Cardiac fibroblast (primary cell): ENCODE measurements around the gene TBC1D7.

Experiments
- DNase-seq, 2 donors: peaks; one replicate each; pipeline versions ENCODE4 v3.0.0 to v3.0.0-alpha.2; 2010; ENCODE audit warnings: low read depth in 2 of 2
- H3K4me3 ChIP-seq, 2 donors: replicated peaks in 1 of 2; 1 replicate in 1 of 2; 2 replicates in 1 of 2; pipeline ENCODE4 v1.5.1; 2011; ENCODE audit warnings: low read depth in 2 of 2, low read length in 2 of 2, mild to moderate bottlenecking in 2 of 2, moderate library complexity in 1 of 2
- CTCF ChIP-seq: IDR thresholded peaks from one replicate; pipeline ENCODE4 v1.5.1; 2011; ENCODE audit warnings: low read depth, mild to moderate bottlenecking, low read length, inconsistent platforms

TBC1D7 gene

GRCh38 chr6:13349811-13350506 is 21.6 kb upstream of the TBC1D7 start:
- no peak overlapping the region for H3K4me3 ChIP-seq
- DNase-seq, result no peak
- TF ChIP-seq CTCF, result no peak

GRCh38 chr6:13348334-13349113 is 20.2 kb upstream of the TBC1D7 start:
- no peak overlapping the region for H3K4me3 ChIP-seq
- no peak for TF ChIP-seq CTCF
- no peak for DNase-seq

GRCh38 chr6:13346245-13346644 is 17.9 kb upstream of the TBC1D7 start:
- TF ChIP-seq CTCF, result no peak
- DNase-seq, result no peak
- H3K4me3 ChIP-seq, result no peak overlapping the region

GRCh38 chr6:13342414-13343019 is 14.2 kb upstream of the TBC1D7 start:
- H3K4me3 ChIP-seq, result no peak overlapping the region
- DNase-seq, result no peak
- TF ChIP-seq CTCF, result no peak

GRCh38 chr6:13339863-13340630 is 11.7 kb upstream of the TBC1D7 start:
- H3K4me3 ChIP-seq, result no peak overlapping the region
- DNase-seq, result no peak
- no peak for TF ChIP-seq CTCF

- no peak for DNase-seq
- TF ChIP-seq CTCF, result no peak
- H3K4me3 ChIP-seq, result no peak overlapping the region
Measured at GRCh38 chr6:13338038-13338437, 9.7 kb upstream of the TBC1D7 start.
